DOHH2 (cell line): ENCODE results near the gene GTF3C2.
A peak's percentile ranks its signal among the peaks of the same experiment; 100 is the strongest.

ENCODE experiments used
- H3F3A ChIP-seq: fragments of 200-600 bp; sonication (generic), shearing (Covaris generic); 2 replicates; pipeline ENCODE4 v1.6.0; 2016; ENCODE audit warnings: antibody characterized with exemption, mild to moderate bottlenecking; ENCODE audit not compliant: control insufficient read depth, insufficient read depth
- H3K27ac ChIP-seq: fragments of 200-600 bp; sonication (generic); 2 replicates; pipeline ENCODE4 v1.5.1; 2014; ENCODE audit warnings: low read depth, mild to moderate bottlenecking, low read length, moderate library complexity
- H3K27me3 ChIP-seq: fragments of 200-600 bp; sonication (generic); 2 replicates; pipeline ENCODE4 v1.6.1; 2014; ENCODE audit warnings: mild to moderate bottlenecking, low read length, mixed read lengths; ENCODE audit not compliant: control insufficient read depth
- H3K36me3 ChIP-seq: fragments of 200-600 bp; sonication (generic); 2 replicates; pipeline ENCODE4 v1.6.1; 2014; ENCODE audit warnings: mild to moderate bottlenecking, low read length, moderate library complexity, mixed read lengths; ENCODE audit not compliant: control insufficient read depth
- H3K4me1 ChIP-seq: fragments of 200-600 bp; sonication (generic); 2 replicates; pipeline ENCODE4 v1.6.1; 2014; ENCODE audit warnings: mild to moderate bottlenecking, low read length, mixed read lengths; ENCODE audit not compliant: control insufficient read depth
- H3K4me2 ChIP-seq: fragments of 200-600 bp; sonication (generic); 2 replicates; pipeline ENCODE4 v1.6.0; 2014; ENCODE audit warnings: mild to moderate bottlenecking, low read length, moderate library complexity
- H3K4me3 ChIP-seq: fragments of 200-600 bp; sonication (generic); 2 replicates; pipeline ENCODE4 v1.5.1; 2014; ENCODE audit warnings: mild to moderate bottlenecking, low read length, mixed read lengths
- H3K79me2 ChIP-seq: fragments of 200-600 bp; sonication (generic); 2 replicates; pipeline ENCODE4 v1.6.1; 2014; ENCODE audit warnings: mild to moderate bottlenecking, low read length, mixed read lengths; ENCODE audit not compliant: control insufficient read depth
- H3K9me2 ChIP-seq: fragments of 200-600 bp; sonication (generic); replicated peaks from 2 replicates; pipeline ENCODE4 v1.6.1; 2014; ENCODE audit warnings: mild to moderate bottlenecking, low read length, mixed read lengths; ENCODE audit not compliant: control insufficient read depth
- H3K9me3 ChIP-seq: fragments of 200-600 bp; sonication (generic); 2 replicates; pipeline ENCODE4 v1.6.1; 2014; ENCODE audit warnings: antibody characterized with exemption, low read length, mixed read lengths; ENCODE audit not compliant: control insufficient read depth, insufficient read depth
- H4K20me1 ChIP-seq: fragments of 200-600 bp; sonication (generic); 2 replicates; pipeline ENCODE4 v1.6.0; 2014; ENCODE audit warnings: low read depth, mild to moderate bottlenecking, antibody characterized with exemption, low read length, moderate library complexity; ENCODE audit not compliant: control insufficient read depth, insufficient read depth
- EZH2phosphoT487 ChIP-seq: fragments of 200-600 bp; sonication (generic); IDR thresholded peaks from 2 replicates; pipeline ENCODE4 v1.6.1; 2017; ENCODE audit warnings: borderline replicate concordance, mild to moderate bottlenecking, antibody characterized with exemption, low read length, moderate library complexity, mixed read lengths
- TF ChIP-seq, protein P1 (sequence below): fragments of 200-600 bp; sonication (generic); IDR thresholded peaks from one replicate; pipeline ENCODE4 v1.5.1; 2014; ENCODE audit warnings: antibody characterized with exemption, mild to moderate bottlenecking, low read depth, low read length; ENCODE audit not compliant: poor library complexity, severe bottlenecking

Gene GTF3C2

GRCh38 chr2:27335311-27335710, 21.3 kb downstream of the GTF3C2 start:
- no peak overlapping the region for H3K4me3 ChIP-seq
- no peaks in the 10 kb centered on the region for H3F3A ChIP-seq
- peaks cover 67% of the 10 kb centered on the region for H3K36me3 ChIP-seq
- no peaks in the 10 kb centered on the region for H3K9me2 ChIP-seq
- H3K79me2 ChIP-seq = no peaks in the 10 kb centered on the region
- H3K27ac ChIP-seq = no peak overlapping the region
- TF ChIP-seq EZH2phosphoT487 = no peak
- TF ChIP-seq, protein P1, sequence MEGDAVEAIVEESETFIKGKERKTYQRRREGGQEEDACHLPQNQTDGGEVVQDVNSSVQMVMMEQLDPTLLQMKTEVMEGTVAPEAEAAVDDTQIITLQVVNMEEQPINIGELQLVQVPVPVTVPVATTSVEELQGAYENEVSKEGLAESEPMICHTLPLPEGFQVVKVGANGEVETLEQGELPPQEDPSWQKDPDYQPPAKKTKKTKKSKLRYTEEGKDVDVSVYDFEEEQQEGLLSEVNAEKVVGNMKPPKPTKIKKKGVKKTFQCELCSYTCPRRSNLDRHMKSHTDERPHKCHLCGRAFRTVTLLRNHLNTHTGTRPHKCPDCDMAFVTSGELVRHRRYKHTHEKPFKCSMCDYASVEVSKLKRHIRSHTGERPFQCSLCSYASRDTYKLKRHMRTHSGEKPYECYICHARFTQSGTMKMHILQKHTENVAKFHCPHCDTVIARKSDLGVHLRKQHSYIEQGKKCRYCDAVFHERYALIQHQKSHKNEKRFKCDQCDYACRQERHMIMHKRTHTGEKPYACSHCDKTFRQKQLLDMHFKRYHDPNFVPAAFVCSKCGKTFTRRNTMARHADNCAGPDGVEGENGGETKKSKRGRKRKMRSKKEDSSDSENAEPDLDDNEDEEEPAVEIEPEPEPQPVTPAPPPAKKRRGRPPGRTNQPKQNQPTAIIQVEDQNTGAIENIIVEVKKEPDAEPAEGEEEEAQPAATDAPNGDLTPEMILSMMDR = no peak
- H3K4me1 ChIP-seq = no peaks in the 10 kb centered on the region
- no peaks in the 10 kb centered on the region for H3K9me3 ChIP-seq
- no peaks in the 10 kb centered on the region for H3K27me3 ChIP-seq
- H3K4me2 ChIP-seq = no peak overlapping the region
- no peaks in the 10 kb centered on the region for H4K20me1 ChIP-seq

DNA sequence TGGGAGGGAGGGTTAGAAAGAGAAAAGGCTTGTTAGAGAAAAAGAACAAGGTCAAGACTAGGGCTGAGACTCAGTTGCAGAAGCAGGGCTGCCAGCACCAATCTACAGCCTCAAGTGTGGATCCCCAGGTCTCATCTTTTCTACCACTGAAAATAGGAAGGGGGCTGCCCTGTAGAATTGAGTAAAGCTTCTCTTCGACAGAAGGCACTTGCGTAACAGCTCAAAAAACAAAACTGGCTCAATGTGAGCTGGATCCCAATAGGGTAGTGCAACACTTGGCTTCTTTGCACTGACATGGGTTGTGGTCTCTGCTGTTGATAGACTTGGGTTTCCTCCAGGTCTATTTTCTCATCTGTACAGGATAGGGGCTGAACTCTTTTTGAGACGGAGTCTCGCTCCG, 31.8 kb downstream of the GTF3C2 start:
- Histone ChIP-seq H3K9me3 (no peaks in the 10 kb centered on the region), H3K4me3 (no peak overlapping the region), H3K79me2 (peaks cover 29% of the 10 kb centered on the region), H3K27me3 (no peaks in the 10 kb centered on the region), H3K27ac (no peak overlapping the region), H3K4me2 (0 out of 2 replicates have a peak overlapping the region, but pooled peaks have one; percentile 86), H3F3A (peaks cover 11% of the 10 kb centered on the region), H4K20me1 (no peaks in the 10 kb centered on the region), H3K4me1 (peaks cover 22% of the 10 kb centered on the region), H3K9me2 (no peaks in the 10 kb centered on the region), H3K36me3 (peaks cover 44% of the 10 kb centered on the region)
- TF ChIP-seq, protein P1 = no peak
- TF ChIP-seq EZH2phosphoT487 = no peak

- H3K27ac ChIP-seq = peak overlapping the region; percentile 52
- H3K36me3 ChIP-seq = peaks cover 34% of the 10 kb centered on the region
- H4K20me1 ChIP-seq = no peaks in the 10 kb centered on the region
- no peaks in the 10 kb centered on the region for H3K9me2 ChIP-seq
- peaks cover 29% of the 10 kb centered on the region for H3K79me2 ChIP-seq
- H3K27me3 ChIP-seq = no peaks in the 10 kb centered on the region
- peaks cover 11% of the 10 kb centered on the region for H3F3A ChIP-seq
- peak overlapping the region; percentile 86 for H3K4me3 ChIP-seq
- no peaks in the 10 kb centered on the region for H3K9me3 ChIP-seq
- no peak for TF ChIP-seq EZH2phosphoT487
- TF ChIP-seq, protein P1 = no peak
- H3K4me1 ChIP-seq = peaks cover 22% of the 10 kb centered on the region
- H3K4me2 ChIP-seq = peak overlapping the region; percentile 86
These were observed 32.8 kb downstream of the GTF3C2 start for GRCh38 chr2:27323596-27324285.
